ENCODE measurements around the gene ZSCAN10. TPM values are rescaled to one million over a fixed set of nuclear protein-coding genes. Genes with fewer than 3 reads are reported as not detected.

ZSCAN10 gene
- total RNA-seq, 1 experiment from 2014 or later = not detected

GRCh38 chr16:3123986-3124886, 25.1 kb upstream of the ZSCAN10 start:
- CTCF ChIA-PET = no interaction called here
- DNase-seq = peak; percentile 88

GRCh38 chr16:3122926-3123570, 24.0 kb upstream of the ZSCAN10 start:
- TF ChIP-seq EZH2 (IDR thresholded peaks at IDR 0.05; ENCODE audit: low read length, unreplicated experiment) (no peak), EZH2phosphoT487 (IDR thresholded peaks at IDR 0.05; ENCODE audit: borderline replicate concordance, low read length) (no peak), CTCF (conservative IDR thresholded peaks at IDR 0.05; ENCODE audit: low read depth, low read length) (no peak)
- H3K4me2 ChIP-seq (ENCODE audit: low read length) = peak overlapping the region; percentile 90
- ATAC-seq (no peak), DNase-seq (no peak)
- no peaks in the 10 kb centered on the region; the same call in 1 of the 2 replicates for H3K4me1 ChIP-seq (ENCODE audit: insufficient read depth, low read length)
- no peaks in the 10 kb centered on the region; the same call in 1 of the 2 replicates for H3K36me3 ChIP-seq (ENCODE audit: low read depth, low read length)
- H3K27ac ChIP-seq (ENCODE audit: low read length) = no peak overlapping the region
- H3K27me3 ChIP-seq (ENCODE audit: low read length) = no peaks in the 10 kb centered on the region
- no peak overlapping the region for H3K9ac ChIP-seq (ENCODE audit: low read length)
- intact Hi-C loops (cut with micrococcal nuclease) = no loop called here
- no peaks in the 10 kb centered on the region for H4K20me1 ChIP-seq (ENCODE audit: low read length)
- BruUV-seq (replicated peaks) = no TSS peak
- no peak overlapping the region for H2AFZ ChIP-seq (ENCODE audit: low read length)
- no peaks in the 10 kb centered on the region for H3K9me2 ChIP-seq (replicated peaks; ENCODE audit: low read length)
- H3K9me3 ChIP-seq (ENCODE audit: low read length) = no peaks in the 10 kb centered on the region
- no peaks in the 10 kb centered on the region for H3K79me2 ChIP-seq (ENCODE audit: low read length)
- H3F3A ChIP-seq (ENCODE audit: low read length, unreplicated experiment) = no peaks in the 10 kb centered on the region
- H3K4me3 ChIP-seq (ENCODE audit: low read length) = peak overlapping the region; percentile 73; the same call in 1 of the 2 replicates
- POLR2A ChIA-PET (ENCODE audit: unreplicated experiment) = interaction anchor here (0.8 kb wide), 1 partner anchor 1305 kb away, joined by 4 read pairs; no protein-coding TSS in a partner anchor
- CTCF ChIA-PET = no interaction called here

More at GRCh38 chr16:3123986-3124886, 25.1 kb upstream of the ZSCAN10 start:
- Histone ChIP-seq H4K20me1 (ENCODE audit: low read length) (no peaks in the 10 kb centered on the region), H3K79me2 (ENCODE audit: low read length) (no peaks in the 10 kb centered on the region), H3K4me3 (ENCODE audit: low read length) (peak overlapping the region; percentile 73), H3K36me3 (ENCODE audit: low read depth, low read length) (no peaks in the 10 kb centered on the region; the same call in 1 of the 2 replicates), H3K4me1 (ENCODE audit: insufficient read depth, low read length) (no peaks in the 10 kb centered on the region; the same call in 1 of the 2 replicates), H3K9me3 (ENCODE audit: low read length) (no peaks in the 10 kb centered on the region), H3K9me2 (replicated peaks; ENCODE audit: low read length) (no peaks in the 10 kb centered on the region), H3K27ac (ENCODE audit: low read length) (peak overlapping the region; percentile 11; the same call in 1 of the 2 replicates), H2AFZ (ENCODE audit: low read length) (peak overlapping the region; percentile 80), H3F3A (ENCODE audit: low read length, unreplicated experiment) (no peaks in the 10 kb centered on the region), H3K27me3 (ENCODE audit: low read length) (no peaks in the 10 kb centered on the region), H3K4me2 (ENCODE audit: low read length) (peak overlapping the region; percentile 90), H3K9ac (ENCODE audit: low read length) (peak overlapping the region; percentile 50)
- intact Hi-C loops (cut with micrococcal nuclease) = loop anchor here (1.0 kb wide), 1 partner anchor 65 kb away; no protein-coding TSS in a partner anchor
- peak; percentile 92 for ATAC-seq
- TSS peak; percentile 12 for BruUV-seq (replicated peaks)
- POLR2A ChIA-PET (ENCODE audit: unreplicated experiment) = no interaction called here
- 0 out of 2 replicates have a peak, but pooled peaks have one; percentile 8 for TF ChIP-seq CTCF (conservative IDR thresholded peaks at IDR 0.05; ENCODE audit: low read depth, low read length)
- no peak for TF ChIP-seq EZH2 (IDR thresholded peaks at IDR 0.05; ENCODE audit: low read length, unreplicated experiment)

Measured in PC-3 (cell line).